Sigmoid colon (tissue), 7 donors: Measurements from ENCODE around the gene GLYATL3. TPM values are rescaled to one million over a fixed set of nuclear protein-coding genes. Genes with fewer than 3 reads are reported as not detected.

Source experiments
- DNase-seq: peaks from one replicate; pipeline ENCODE4 v3.0.0-alpha.2; 2019
- H3K27ac ChIP-seq, 4 donors: fragments of 200-600 bp; sonication (generic); one replicate each; pipeline ENCODE4 v1.5.1; 2016 to 2019; ENCODE audit warnings: mild to moderate bottlenecking in 1 of 4
- H3K27me3 ChIP-seq, 3 donors: fragments of 200-600 bp; sonication (generic); one replicate each; pipeline ENCODE4 v1.5.1; 2019; ENCODE audit warnings: mild to moderate bottlenecking in 1 of 3
- H3K36me3 ChIP-seq, 4 donors: fragments of 200-600 bp; sonication (generic); one replicate each; pipeline ENCODE4 v1.5.1; 2016 to 2019
- H3K4me1 ChIP-seq, 4 donors: fragments of 200-600 bp; sonication (generic); one replicate each; pipeline ENCODE4 v1.5.1; 2017 to 2019
- H3K4me3 ChIP-seq, 4 donors: fragments of 200-600 bp; sonication (generic); one replicate each; pipeline ENCODE4 v1.5.1; 2017 to 2019; ENCODE audit warnings: mild to moderate bottlenecking in 2 of 4, moderate library complexity in 1 of 4
- H3K9me3 ChIP-seq, 4 donors: fragments of 200-600 bp in 3 of 4; sonication (generic) in 3 of 4; one replicate each; pipeline versions ENCODE4 v1.5.1 to v1.6.1; 2013 to 2019
- CTCF ChIP-seq, 4 experiments: fragments of 450-650 bp in 3 of 4; fragments of 200-600 bp in 1 of 4; IDR thresholded peaks; one replicate each; pipeline ENCODE4 v1.5.1; 2016 to 2019; ENCODE audit warnings: antibody characterized with exemption in 4 of 4, mild to moderate bottlenecking in 3 of 4, moderate library complexity in 2 of 4
- EP300 ChIP-seq, 4 donors: sonication (generic); formaldehyde crosslinking; IDR thresholded peaks; one replicate each; pipeline ENCODE4 v1.6.1; 2017; ENCODE audit warnings: antibody characterized with exemption in 4 of 4
- POLR2A ChIP-seq, 2 donors: fragments of 450-650 bp; IDR thresholded peaks; one replicate each; pipeline ENCODE4 v1.6.1; 2016; ENCODE audit warnings: antibody characterized with exemption in 2 of 2, mild to moderate bottlenecking in 2 of 2, moderate library complexity in 2 of 2
- POLR2AphosphoS5 ChIP-seq, 4 donors: sonication (generic); formaldehyde crosslinking; IDR thresholded peaks; one replicate each; pipeline ENCODE4 v1.6.1; 2017; ENCODE audit warnings: antibody characterized with exemption in 4 of 4
- WGBS, 2 donors: extraction: QIAGEN DNeasy Blood & Tissue Kit; methylation state at CpG; one replicate each; pipeline ENCODE4 v1.1.7; 2013; 5-methylcytosine and 5-hydroxymethylcytosine counted together
- intact Hi-C: fragments of 100-400 bp; cut with DNase I; formaldehyde crosslinking; loops from one replicate; pipeline ENCODE4 v1.15.1; 2023
- polyA plus RNA-seq, 3 donors: library from polyadenylated mRNA; stranded (reverse); fragments of 200-250 nt; gene quantifications; one replicate each; pipeline ENCODE4 v1.2.3, GENCODE V29; 2013
- total RNA-seq, 4 donors: library from RNA; depleted of rRNA; stranded (reverse); fragments of >200 nt; gene quantifications; one replicate each; pipeline ENCODE4 v1.1.0, GENCODE V29; 2016
- donor health status: healthy with polysubstance abuse.
- donor health status: Bipolar disorder and iron deficiency.
- donor health status: healthy.

The GLYATL3 gene
- total and polyA plus RNA-seq, 7 donors: 1.8 TPM; not detected in 6

GRCh38 chr6:49513153-49513989 lies 13.6 kb downstream of the GLYATL3 start:
- Histone ChIP-seq H3K9me3 (no peaks in the 10 kb centered on the region), H3K27me3 (no peaks in the 10 kb centered on the region), H3K27ac (no peak overlapping the region), H3K36me3 (no peaks in the 10 kb centered on the region), H3K4me3 (no peak overlapping the region), H3K4me1 (no peaks in the 10 kb centered on the region)
- 87% methylated on average over 2 of the region's 2 CpGs for WGBS, 2 donors
- DNase-seq: no peak
- no peak for TF ChIP-seq CTCF (IDR thresholded peaks at IDR 0.05)
- no peak for TF ChIP-seq POLR2A (IDR thresholded peaks at IDR 0.05)
- TF ChIP-seq POLR2AphosphoS5 (IDR thresholded peaks at IDR 0.05): no peak
- no peak for TF ChIP-seq EP300 (IDR thresholded peaks at IDR 0.05)
- intact Hi-C loops: no loop called here

GRCh38 chr6:49514571-49515484 lies 15.1 kb downstream of the GLYATL3 start:
- no peaks in the 10 kb centered on the region for H3K36me3 ChIP-seq

GRCh38 chr6:49515485-49516146 lies 15.9 kb downstream of the GLYATL3 start:
- Histone ChIP-seq H3K27ac (no peak overlapping the region), H3K9me3 (no peaks in the 10 kb centered on the region), H3K4me3 (no peak overlapping the region), H3K36me3 (no peaks in the 10 kb centered on the region), H3K27me3 (no peaks in the 10 kb centered on the region), H3K4me1 (no peaks in the 10 kb centered on the region)
- no peak for DNase-seq
- 78 to 85% methylated on average over 10 of the region's 10 CpGs for WGBS, 2 donors
- intact Hi-C loops: no loop called here
- no peak for TF ChIP-seq EP300 (IDR thresholded peaks at IDR 0.05)
- TF ChIP-seq CTCF (IDR thresholded peaks at IDR 0.05): no peak
- no peak for TF ChIP-seq POLR2AphosphoS5 (IDR thresholded peaks at IDR 0.05)

More at GRCh38 chr6:49514571-49515484, 15.1 kb downstream of the GLYATL3 start:
- WGBS, 2 donors: 77 to 78% methylated on average over 8 of the region's 8 CpGs
- no peak overlapping the region for H3K4me3 ChIP-seq
- intact Hi-C loops: no loop called here
- TF ChIP-seq CTCF (IDR thresholded peaks at IDR 0.05) (no peak), POLR2AphosphoS5 (IDR thresholded peaks at IDR 0.05) (no peak), EP300 (IDR thresholded peaks at IDR 0.05) (no peak), POLR2A (IDR thresholded peaks at IDR 0.05) (no peak)
- no peak overlapping the region for H3K27ac ChIP-seq
- H3K4me1 ChIP-seq: no peaks in the 10 kb centered on the region
- no peak for DNase-seq
- H3K9me3 ChIP-seq: no peaks in the 10 kb centered on the region
- H3K27me3 ChIP-seq: no peaks in the 10 kb centered on the region

- TF ChIP-seq CTCF (IDR thresholded peaks at IDR 0.05): no peak
- no peak for TF ChIP-seq EP300 (IDR thresholded peaks at IDR 0.05)
- no peak for TF ChIP-seq POLR2AphosphoS5 (IDR thresholded peaks at IDR 0.05)
- TF ChIP-seq POLR2A (IDR thresholded peaks at IDR 0.05): no peak
- intact Hi-C loops: no loop called here
- 88 to 89% methylated on average over 4 of the region's 4 CpGs for WGBS, 2 donors
Measured at GRCh38 chr6:49516147-49516505, 16.4 kb downstream of the GLYATL3 start.

More at GRCh38 chr6:49516147-49516505, 16.4 kb downstream of the GLYATL3 start:
- no peaks in the 10 kb centered on the region for H3K4me1 ChIP-seq
- no peak overlapping the region for H3K4me3 ChIP-seq
- no peaks in the 10 kb centered on the region for H3K27me3 ChIP-seq
- no peaks in the 10 kb centered on the region for H3K9me3 ChIP-seq
- no peaks in the 10 kb centered on the region for H3K36me3 ChIP-seq
- no peak for DNase-seq
- H3K27ac ChIP-seq: no peak overlapping the region
